HG03565 (cell line): ENCODE measurements around the gene LAMA2.

Source experiments
- ATAC-seq: cut with Tn5 transposase; IDR thresholded peaks from one replicate; pipeline ENCODE4 v1.9.1; 2021; ENCODE audit warnings: mild to moderate bottlenecking, moderate library complexity; ENCODE audit not compliant: unreplicated experiment

LAMA2 gene

GRCh38 chr6:128882991-128883611 is at the start of gene LAMA2:
Gene LAMA2 (plus strand): TSS chr6:128883138. CDS start chr6:128883246, 108 bp downstream.
- ATAC-seq, result no peak

GRCh38 chr6:128836761-128837160 is 46.2 kb upstream of the LAMA2 start:
- ATAC-seq, result no peak

- no peak for ATAC-seq
Observed at GRCh38 chr6:128841518-128841917, 41.4 kb upstream of the LAMA2 start.

GRCh38 chr6:128844598-128844997 is 38.3 kb upstream of the LAMA2 start:
- ATAC-seq, result no peak

GRCh38 chr6:128847431-128848210 is 35.3 kb upstream of the LAMA2 start:
- no peak for ATAC-seq

GRCh38 chr6:128848212-128848935 is 34.6 kb upstream of the LAMA2 start:
- ATAC-seq, result no peak

GRCh38 chr6:128855581-128856085 is 27.3 kb upstream of the LAMA2 start:
- no peak for ATAC-seq

GRCh38 chr6:128857806-128858205 is 25.1 kb upstream of the LAMA2 start:
- ATAC-seq, result no peak

GRCh38 chr6:128860782-128861181 is 22.2 kb upstream of the LAMA2 start:
- no peak for ATAC-seq

GRCh38 chr6:128863983-128864382 is 19.0 kb upstream of the LAMA2 start:
- ATAC-seq, result no peak

GRCh38 chr6:128870746-128871145 is 12.2 kb upstream of the LAMA2 start:
- no peak for ATAC-seq

- ATAC-seq, result no peak
Observed at GRCh38 chr6:128874863-128875262, 8.1 kb upstream of the LAMA2 start.

- ATAC-seq, result no peak
Observed at GRCh38 chr6:128882560-128882959, 378 bp upstream of the LAMA2 start.

GRCh38 chr6:128883906-128884305 is 968 bp downstream of the LAMA2 start:
- no peak for ATAC-seq

GRCh38 chr6:128885381-128885780 is 2.4 kb downstream of the LAMA2 start:
- ATAC-seq, result no peak

- no peak for ATAC-seq
Observed at GRCh38 chr6:128886706-128887105, 3.8 kb downstream of the LAMA2 start.

- ATAC-seq, result no peak
Observed at GRCh38 chr6:128888444-128889175, 5.7 kb downstream of the LAMA2 start.

GRCh38 chr6:128889870-128890269 is 6.9 kb downstream of the LAMA2 start:
- ATAC-seq, result no peak

GRCh38 chr6:128892079-128892478 is 9.1 kb downstream of the LAMA2 start:
- no peak for ATAC-seq

GRCh38 chr6:128899341-128900050 is 16.6 kb downstream of the LAMA2 start:
- ATAC-seq, result no peak
